Fibroblast of upper back skin (primary cell): Measurements from ENCODE around the gene SLC9B2.

Experiments
- DNase-seq: peaks from one replicate; pipeline ENCODE4 v3.0.0-alpha.2; 2013

Gene SLC9B2

GRCh38 chr4:103075894-103076746 lies 441 bp downstream of the SLC9B2 start:
- peak; percentile 64 for DNase-seq

- no peak for DNase-seq
These were observed 1.1 kb downstream of the SLC9B2 start for GRCh38 chr4:103075435-103075893.

GRCh38 chr4:103074744-103075434 lies 1.7 kb downstream of the SLC9B2 start:
- no peak for DNase-seq

DNA sequence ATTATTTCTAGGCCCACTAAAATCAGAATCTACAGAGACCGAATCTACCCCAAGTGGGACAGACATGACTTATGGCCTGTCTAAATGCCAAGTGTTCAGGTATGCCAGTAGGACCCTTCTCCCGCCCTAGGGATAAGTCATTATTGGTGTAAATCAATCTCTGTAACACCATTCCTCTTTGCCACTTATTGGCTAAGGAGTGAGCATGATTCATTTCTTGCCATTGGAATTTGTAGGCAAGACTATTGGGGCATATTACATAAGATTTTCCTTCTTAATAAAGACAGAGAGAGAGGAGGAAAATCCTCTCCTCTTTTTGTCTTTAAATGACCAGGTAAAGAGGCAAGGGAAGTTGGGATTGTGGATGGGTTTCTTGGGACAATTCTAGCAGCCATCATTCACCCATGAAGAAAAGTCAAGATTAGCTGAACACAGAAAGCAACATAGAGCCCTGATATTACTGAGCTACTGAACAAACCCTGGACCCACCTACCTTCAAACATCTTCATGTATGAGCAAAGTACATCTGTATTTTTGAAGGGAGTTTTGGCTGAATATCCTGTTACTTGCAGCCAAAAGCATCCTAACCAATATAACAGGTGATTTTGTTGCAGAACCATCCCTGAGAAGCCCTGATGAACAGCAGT lies 2.6 kb downstream of the SLC9B2 start:
- DNase-seq = peak; percentile 29

GRCh38 chr4:103067841-103068547 lies 8.6 kb downstream of the SLC9B2 start:
- DNase-seq = peak; percentile 16

DNA sequence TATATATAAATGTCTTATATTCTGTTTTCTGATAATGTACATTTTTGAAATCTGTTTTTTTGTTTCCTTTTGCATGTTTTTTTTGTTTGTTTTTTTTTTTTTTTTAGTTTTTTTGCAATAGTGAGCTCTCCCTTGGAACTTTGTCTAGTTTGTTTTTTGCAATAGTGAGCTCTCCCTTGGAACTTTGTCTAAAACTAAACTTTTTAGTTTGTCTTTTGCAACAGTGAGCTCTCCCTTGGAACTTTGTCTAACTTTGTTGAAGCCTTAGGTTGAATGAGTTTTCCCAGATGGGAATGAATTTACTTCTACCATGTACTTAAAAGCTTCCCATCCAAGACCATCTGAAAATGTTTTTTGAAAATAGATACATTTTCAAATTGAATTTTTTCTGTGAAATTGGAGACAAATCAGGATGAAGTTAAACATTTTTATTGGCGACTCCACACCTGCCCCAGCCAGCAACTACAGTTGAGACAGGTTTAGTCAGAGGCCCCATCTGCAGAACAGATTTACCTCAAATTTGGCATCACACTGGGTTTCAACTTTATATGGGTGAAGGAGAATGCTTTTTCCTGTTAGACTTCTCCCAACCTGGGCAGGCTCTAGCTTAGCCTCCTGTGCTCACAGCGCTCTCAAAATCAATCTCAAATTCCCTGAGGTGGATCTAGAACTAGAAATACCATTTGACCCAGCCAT lies 16.0 kb downstream of the SLC9B2 start:
- DNase-seq = no peak

DNA sequence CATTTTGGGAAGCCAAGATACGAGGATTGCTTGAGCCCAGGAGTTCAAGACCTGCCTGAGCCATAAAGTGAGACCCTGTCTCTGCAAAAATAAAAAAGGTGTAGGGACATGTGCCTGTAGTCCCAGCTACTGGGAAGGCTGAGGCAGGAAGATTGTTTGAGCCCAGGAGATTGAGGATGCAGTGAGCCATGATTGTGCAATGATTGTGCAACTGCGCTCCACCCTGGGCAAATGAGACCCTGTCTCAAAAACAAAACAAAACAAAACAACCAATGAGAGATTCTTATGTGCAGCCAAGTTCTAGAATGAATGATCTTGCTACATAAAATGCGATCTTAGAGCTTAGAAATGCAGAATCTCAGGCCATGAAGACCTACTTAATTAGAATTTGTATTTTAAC lies 22.5 kb downstream of the SLC9B2 start:
- no peak for DNase-seq

- DNase-seq = no peak
These were observed 23.8 kb downstream of the SLC9B2 start for GRCh38 chr4:103052779-103053178.

- no peak for DNase-seq
These were observed 24.4 kb downstream of the SLC9B2 start for GRCh38 chr4:103052145-103052544.

DNA sequence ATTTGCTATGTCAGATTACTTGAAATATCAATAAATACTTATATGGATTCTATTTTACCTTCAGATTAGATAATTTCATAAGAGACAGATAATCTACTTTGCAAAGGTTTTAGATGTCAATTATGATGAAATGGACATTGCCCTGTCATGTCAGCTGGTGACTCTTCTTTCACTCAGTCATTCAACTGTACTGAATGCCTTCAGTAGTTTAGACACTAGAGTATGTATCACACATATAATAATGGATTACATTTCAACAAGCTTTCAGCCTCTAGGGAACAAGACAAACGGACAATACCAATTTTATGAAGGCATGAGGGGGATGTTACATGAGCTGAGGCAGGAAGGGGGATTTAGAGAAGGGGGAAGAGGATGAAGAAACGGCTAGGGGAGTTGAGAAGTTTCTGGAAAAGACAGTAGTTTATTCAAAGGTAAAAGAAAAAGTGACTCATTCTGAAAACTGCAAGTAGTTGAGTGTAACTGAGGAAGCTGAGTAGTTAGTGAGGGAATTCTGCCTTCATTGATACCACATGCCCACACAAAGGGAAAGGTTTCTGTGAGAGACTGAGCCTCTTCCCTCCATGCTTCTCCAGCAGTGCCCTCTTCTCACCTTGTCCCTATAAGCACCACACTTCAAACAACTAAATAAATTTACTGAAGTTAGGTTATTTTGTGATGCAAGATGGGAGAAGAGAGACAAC lies 25.7 kb downstream of the SLC9B2 start:
- DNase-seq = peak; percentile 12

GRCh38 chr4:103046416-103047290 lies 29.9 kb downstream of the SLC9B2 start:
- peak; percentile 41 for DNase-seq

DNA sequence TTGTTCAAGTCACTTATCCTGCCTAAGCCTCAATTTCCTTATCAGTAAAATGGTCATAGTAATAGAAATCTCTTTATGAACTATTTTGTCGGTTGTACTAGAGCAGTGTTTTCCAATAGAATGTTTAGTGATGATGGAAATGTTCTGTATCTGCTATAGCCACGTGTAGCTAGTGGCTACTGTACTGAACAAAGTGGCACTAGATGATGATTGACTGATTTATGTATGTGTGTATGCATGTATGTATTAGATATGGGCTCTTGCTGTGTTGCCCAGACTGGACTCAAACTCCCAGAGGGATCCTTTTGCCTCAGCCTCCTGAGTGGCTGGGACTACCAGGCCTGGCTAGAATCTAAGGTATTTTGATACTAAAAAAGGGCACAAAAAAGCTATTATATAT lies 32.4 kb downstream of the SLC9B2 start:
- DNase-seq = no peak

DNA sequence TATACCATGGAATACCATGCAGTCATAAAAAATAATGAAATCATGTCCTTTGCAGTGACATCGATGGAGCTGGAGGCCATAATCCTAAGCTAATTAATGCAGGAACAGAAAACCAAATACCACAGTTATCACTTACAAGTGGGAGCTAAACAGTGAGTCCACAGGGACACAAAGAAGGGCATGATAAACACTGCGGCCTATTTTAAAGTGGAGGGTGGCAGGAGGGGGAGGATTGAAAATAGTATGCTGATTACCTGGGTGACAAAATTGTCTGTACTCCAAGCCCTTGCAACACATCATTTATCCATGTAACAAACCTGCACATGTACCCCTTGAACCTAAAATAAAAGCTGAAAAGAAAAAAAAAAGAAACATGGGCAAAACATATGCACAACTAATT lies 40.4 kb downstream of the SLC9B2 start:
- no peak for DNase-seq

DNA sequence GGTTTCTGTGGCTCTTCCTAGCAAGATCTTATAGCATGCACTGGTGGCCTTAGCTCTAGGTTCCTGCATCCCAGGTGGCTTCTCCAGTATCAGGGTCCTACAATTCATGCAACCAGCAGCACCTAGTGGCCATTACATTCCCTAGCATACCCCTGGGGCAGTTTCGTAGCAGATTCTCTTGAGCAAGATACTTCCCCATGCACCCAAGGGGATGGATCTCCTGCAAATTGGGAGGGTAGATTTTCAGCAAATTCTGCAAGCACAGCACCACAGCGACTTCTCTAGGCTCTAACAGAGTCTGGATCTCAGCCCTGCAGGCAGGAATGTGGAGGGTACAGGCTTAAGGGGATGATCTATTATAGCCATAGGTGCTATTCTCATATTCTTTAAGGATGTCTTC lies 44.0 kb downstream of the SLC9B2 start:
- peak; percentile 18 for DNase-seq

DNA sequence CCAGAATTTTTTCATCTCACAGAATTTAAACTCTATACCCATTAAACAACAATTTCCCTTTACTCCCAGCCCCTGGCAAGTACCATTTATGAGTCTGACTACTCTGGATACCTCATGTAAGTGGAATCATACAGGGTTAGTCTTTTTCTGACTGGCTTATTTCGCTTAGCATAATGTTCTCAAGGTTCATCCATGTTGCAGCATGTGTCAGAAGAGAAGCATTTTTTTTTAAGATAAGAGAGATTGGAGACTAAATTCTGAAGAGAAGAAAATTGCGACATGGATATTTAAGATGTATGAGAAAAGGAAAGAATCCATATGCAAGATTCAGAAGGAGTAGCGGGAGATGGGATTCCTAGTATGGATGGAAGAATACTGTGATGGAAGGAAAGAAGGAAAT lies 45.8 kb downstream of the SLC9B2 start:
- DNase-seq = no peak

GRCh38 chr4:103029300-103029699 lies 47.3 kb downstream of the SLC9B2 start:
- DNase-seq = no peak

DNA sequence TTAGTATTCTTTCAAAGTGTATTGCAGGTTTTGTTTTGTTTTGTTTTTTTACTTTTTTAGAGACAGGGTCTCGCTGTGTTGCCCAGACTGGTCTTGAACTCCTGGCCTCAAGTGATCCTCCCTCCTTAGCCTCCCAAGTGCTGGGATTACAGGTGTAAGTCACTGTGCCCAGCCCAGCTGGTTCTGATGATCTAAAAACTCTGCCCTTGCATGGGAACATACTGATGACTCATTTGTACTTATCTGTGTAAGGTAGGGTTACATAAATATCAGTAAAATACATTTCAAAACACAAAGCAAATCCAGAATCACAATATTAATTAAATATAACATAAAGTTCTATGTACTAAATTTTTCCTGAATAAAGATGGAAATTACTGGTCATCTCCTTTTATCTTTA lies 49.7 kb downstream of the SLC9B2 start:
- DNase-seq = no peak

- DNase-seq = no peak
These were observed 51.6 kb downstream of the SLC9B2 start for GRCh38 chr4:103024996-103025395.

- DNase-seq = no peak
These were observed 55.4 kb downstream of the SLC9B2 start for GRCh38 chr4:103021120-103021519.

DNA sequence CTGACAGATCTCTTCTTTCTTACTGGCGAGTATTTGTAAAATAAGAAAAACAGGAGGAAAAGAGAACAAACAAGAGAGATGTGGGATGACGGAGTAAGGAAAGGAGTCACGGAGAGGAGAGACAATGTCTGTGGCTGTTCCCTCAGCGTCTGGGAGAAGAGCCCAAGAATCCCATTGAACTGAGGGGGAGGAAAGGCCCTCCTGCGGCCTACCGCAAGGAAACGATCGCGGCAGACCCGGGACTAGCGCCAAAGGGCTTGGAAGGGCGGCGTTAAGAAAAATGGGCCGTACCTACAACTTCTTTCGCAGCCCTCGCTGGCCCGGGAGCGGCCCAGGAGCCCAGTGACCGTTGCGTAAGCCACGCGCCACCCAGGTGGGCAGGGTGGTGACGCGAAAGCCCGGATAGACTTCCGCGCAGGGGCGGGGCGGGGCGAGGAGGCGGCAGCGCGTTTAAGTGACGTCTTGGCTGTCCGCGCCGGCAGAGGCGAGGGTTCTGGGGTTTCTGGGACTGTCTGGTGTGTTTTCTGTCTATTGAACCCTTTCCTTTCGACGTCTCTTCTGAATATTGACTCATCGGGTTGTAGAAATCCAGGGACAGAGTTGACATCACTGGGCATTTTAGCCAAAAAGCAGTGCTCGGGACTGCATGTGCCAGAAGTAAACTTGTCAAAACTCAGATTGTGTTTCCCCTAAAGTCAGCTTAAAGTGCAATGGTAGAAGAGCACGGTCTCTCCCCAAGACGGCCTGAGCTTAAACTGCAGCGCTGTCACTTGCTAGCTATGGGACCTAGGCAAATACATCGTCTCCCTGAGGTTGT lies 57.0 kb downstream of the SLC9B2 start, which contains the start of gene SLC9B1:
TSS of gene SLC9B1 (minus strand) at position 398 of the 817 bp plus-strand sequence. CDS start 27,994 bp downstream, outside the sequence.
- DNase-seq = peak; percentile 98
